ENCODE measurements around the gene F2RL2.

DNA sequence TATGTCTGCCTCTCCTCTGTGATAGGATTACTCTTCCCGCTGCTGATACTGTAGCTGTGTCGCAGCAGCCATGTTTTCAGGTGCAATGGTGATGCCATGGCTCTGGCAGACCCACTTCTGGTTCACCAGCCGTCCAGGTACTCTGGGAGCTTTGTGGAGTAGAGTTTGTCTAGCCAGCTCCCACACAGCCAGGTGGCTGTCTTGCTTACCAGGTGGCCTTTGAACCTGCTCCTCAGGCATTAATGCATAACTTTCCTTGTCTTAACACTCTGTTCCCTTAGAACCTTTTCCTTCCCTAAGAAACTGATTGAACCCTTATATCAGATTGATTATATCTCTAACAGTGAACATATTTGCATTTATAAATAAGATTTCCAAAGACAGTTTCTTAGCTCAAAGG is 42.2 kb downstream of the F2RL2 start:
- TF ChIP-seq, protein P1, sequence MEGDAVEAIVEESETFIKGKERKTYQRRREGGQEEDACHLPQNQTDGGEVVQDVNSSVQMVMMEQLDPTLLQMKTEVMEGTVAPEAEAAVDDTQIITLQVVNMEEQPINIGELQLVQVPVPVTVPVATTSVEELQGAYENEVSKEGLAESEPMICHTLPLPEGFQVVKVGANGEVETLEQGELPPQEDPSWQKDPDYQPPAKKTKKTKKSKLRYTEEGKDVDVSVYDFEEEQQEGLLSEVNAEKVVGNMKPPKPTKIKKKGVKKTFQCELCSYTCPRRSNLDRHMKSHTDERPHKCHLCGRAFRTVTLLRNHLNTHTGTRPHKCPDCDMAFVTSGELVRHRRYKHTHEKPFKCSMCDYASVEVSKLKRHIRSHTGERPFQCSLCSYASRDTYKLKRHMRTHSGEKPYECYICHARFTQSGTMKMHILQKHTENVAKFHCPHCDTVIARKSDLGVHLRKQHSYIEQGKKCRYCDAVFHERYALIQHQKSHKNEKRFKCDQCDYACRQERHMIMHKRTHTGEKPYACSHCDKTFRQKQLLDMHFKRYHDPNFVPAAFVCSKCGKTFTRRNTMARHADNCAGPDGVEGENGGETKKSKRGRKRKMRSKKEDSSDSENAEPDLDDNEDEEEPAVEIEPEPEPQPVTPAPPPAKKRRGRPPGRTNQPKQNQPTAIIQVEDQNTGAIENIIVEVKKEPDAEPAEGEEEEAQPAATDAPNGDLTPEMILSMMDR (conservative IDR thresholded peaks at IDR 0.05) = no peak
- TF ChIP-seq ZFX (IDR thresholded peaks at IDR 0.05) = no peak
